Spleen (tissue), 7 donors: ENCODE data around the gene GDF2.

Source experiments
- POLR2A ChIP-seq, 3 donors: fragments of 450-650 bp; IDR thresholded peaks; one replicate each; pipeline ENCODE4 v1.5.1; 2017; ENCODE audit warnings: antibody characterized with exemption in 3 of 3, mild to moderate bottlenecking in 1 of 3
- POLR2AphosphoS5 ChIP-seq, 3 donors: sonication (generic); formaldehyde crosslinking; IDR thresholded peaks; one replicate each; pipeline ENCODE4 v1.5.1; 2017; ENCODE audit warnings: antibody characterized with exemption in 3 of 3
- TF ChIP-seq, protein P1 (sequence below), 11 experiments: fragments of 200-600 bp in 7 of 11; fragments of 450-650 bp in 4 of 11; sonication (generic) in 4 of 11; IDR thresholded peaks in 8 of 11; conservative IDR thresholded peaks in 3 of 11; 1 replicate in 7 of 11; 2 replicates in 4 of 11; pipeline versions ENCODE4 v1.4.0 to v1.8.0; 2016 to 2021; ENCODE audit warnings: antibody characterized with exemption in 11 of 11, inconsistent platforms in 4 of 11, mild to moderate bottlenecking in 1 of 11
- donor health status: DM: no; HTN: no; CAD: no; lungs with moderate emphysema.
- donor health status: DM: no; HTN: no; CAD: no.
- donor health status: DM: no; HTN: no; CAD: no.

DNA sequence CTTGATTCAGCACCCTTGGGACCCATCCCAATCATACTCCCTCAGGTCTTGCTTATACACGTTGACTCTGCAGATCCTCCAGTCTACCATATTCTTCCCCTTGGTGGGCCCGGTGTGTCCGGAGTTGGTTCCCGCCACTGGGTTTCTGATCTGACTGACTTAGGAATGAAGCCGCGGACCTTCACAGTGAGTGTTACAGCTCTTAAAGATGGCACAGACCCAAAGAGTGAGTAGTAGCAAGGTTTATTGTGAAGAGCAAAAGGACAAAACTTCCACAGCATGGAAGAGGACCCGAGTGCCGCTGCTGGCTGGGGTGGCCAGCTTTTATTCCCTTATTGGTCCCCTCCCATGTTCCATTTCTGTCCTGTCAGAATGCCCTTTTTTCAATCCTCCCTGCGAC, 28.2 kb upstream of the GDF2 start:
- TF ChIP-seq, protein P1, sequence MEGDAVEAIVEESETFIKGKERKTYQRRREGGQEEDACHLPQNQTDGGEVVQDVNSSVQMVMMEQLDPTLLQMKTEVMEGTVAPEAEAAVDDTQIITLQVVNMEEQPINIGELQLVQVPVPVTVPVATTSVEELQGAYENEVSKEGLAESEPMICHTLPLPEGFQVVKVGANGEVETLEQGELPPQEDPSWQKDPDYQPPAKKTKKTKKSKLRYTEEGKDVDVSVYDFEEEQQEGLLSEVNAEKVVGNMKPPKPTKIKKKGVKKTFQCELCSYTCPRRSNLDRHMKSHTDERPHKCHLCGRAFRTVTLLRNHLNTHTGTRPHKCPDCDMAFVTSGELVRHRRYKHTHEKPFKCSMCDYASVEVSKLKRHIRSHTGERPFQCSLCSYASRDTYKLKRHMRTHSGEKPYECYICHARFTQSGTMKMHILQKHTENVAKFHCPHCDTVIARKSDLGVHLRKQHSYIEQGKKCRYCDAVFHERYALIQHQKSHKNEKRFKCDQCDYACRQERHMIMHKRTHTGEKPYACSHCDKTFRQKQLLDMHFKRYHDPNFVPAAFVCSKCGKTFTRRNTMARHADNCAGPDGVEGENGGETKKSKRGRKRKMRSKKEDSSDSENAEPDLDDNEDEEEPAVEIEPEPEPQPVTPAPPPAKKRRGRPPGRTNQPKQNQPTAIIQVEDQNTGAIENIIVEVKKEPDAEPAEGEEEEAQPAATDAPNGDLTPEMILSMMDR (IDR thresholded peaks at IDR 0.05 in 8 of 11, conservative IDR thresholded peaks at IDR 0.05 in 3 of 11), result no peak
- TF ChIP-seq POLR2A (IDR thresholded peaks at IDR 0.05) (no peak), POLR2AphosphoS5 (IDR thresholded peaks at IDR 0.05) (no peak)
